Caco-2 (cell line): ENCODE measurements around the gene ZMYND8. TPM values are rescaled to one million over a fixed set of nuclear protein-coding genes. Genes with fewer than 3 reads are reported as not detected.

Experiments
- BruUV-seq: library from RNA; stranded (reverse); fragments of 400-500 nt; replicated peaks from 2 replicates; lab custom pipeline; 2021; lab: Mats Ljungman, UMichigan
- CTCF ChIA-PET: fragments of 300-600 bp; sonication (Branson Sonifier 250); formaldehyde crosslinking; loops from one replicate; lab custom pipeline; 2022; ENCODE audit warnings: antibody characterized with exemption; lab: Charles Lee
- POLR2A ChIA-PET: fragments of 300-600 bp; sonication (Branson Sonifier 250); formaldehyde crosslinking; loops from one replicate; lab custom pipeline; 2022; ENCODE audit warnings: antibody characterized with exemption; lab: Charles Lee
- DNase-seq, 2 experiments: peaks; one replicate each; pipeline versions ENCODE4 v3.0.0 to v3.0.0-alpha.2; 2020 to 2022
- H3K27me3 ChIP-seq: replicated peaks from 2 replicates; pipeline ENCODE4 v1.6.0; 2011; ENCODE audit warnings: low read length; ENCODE audit not compliant: control insufficient read depth, insufficient read depth
- H3K36me3 ChIP-seq: 2 replicates; pipeline ENCODE4 v1.5.1; 2011; ENCODE audit warnings: low read length; ENCODE audit not compliant: control insufficient read depth, insufficient read depth
- H3K4me1 ChIP-seq: fragments of 250-450 bp; sonication (Bioruptor Pico); 2 replicates; pipeline ENCODE4 v1.5.1; 2020; ENCODE audit warnings: mild to moderate bottlenecking
- H3K4me3 ChIP-seq: 2 replicates; pipeline ENCODE4 v1.5.1; 2011; ENCODE audit warnings: low read depth, mild to moderate bottlenecking, control low read depth, low read length
- H3K9me3 ChIP-seq: fragments of 250-450 bp; sonication (Bioruptor Pico); 2 replicates; pipeline ENCODE4 v1.5.1; 2020; ENCODE audit warnings: mild to moderate bottlenecking, moderate library complexity
- H3K27ac Mint-ChIP-seq: one replicate; pipeline ENCODE4 v1.8.0; 2022; ENCODE audit warnings: mixed read lengths; ENCODE audit not compliant: unreplicated experiment
- H3K27me3 Mint-ChIP-seq: one replicate; pipeline ENCODE4 v1.8.0; 2022; ENCODE audit warnings: mixed read lengths; ENCODE audit not compliant: insufficient read depth, unreplicated experiment
- H3K36me3 Mint-ChIP-seq: one replicate; pipeline ENCODE4 v1.8.0; 2022; ENCODE audit warnings: mild to moderate bottlenecking, mixed read lengths; ENCODE audit not compliant: insufficient read depth, unreplicated experiment
- H3K4me1 Mint-ChIP-seq: one replicate; pipeline ENCODE4 v1.8.0; 2022; ENCODE audit warnings: low read depth, mixed read lengths; ENCODE audit not compliant: unreplicated experiment
- H3K4me3 Mint-ChIP-seq: one replicate; pipeline ENCODE4 v1.8.0; 2022; ENCODE audit warnings: mild to moderate bottlenecking, moderate library complexity, mixed read lengths; ENCODE audit not compliant: unreplicated experiment
- H3K9me3 Mint-ChIP-seq: one replicate; pipeline ENCODE4 v1.8.0; 2022; ENCODE audit warnings: mixed read lengths; ENCODE audit not compliant: unreplicated experiment
- intact Hi-C: fragments of 100-400 bp; cut with micrococcal nuclease; formaldehyde crosslinking; loops from one replicate; pipeline ENCODE4 v1.10.0; 2022; ENCODE audit not compliant: unreplicated experiment
- total RNA-seq: library from RNA; stranded (reverse); gene quantifications from 2 replicates; pipeline ENCODE4 v1.2.3, GENCODE V29; 2022
- TF ChIP-seq, protein P1 (sequence below), 2 experiments: fragments of 200-600 bp in 1 of 2; IDR thresholded peaks; 1 replicate in 1 of 2; 2 replicates in 1 of 2; pipeline versions ENCODE4 v1.5.1 to v1.8.0; 2011 to 2022; ENCODE audit warnings: antibody characterized with exemption in 1 of 2, control low read depth in 1 of 2, inconsistent platforms in 1 of 2, low read depth in 1 of 2, low read length in 1 of 2, mild to moderate bottlenecking in 1 of 2, moderate library complexity in 1 of 2; ENCODE audit not compliant: insufficient read depth in 1 of 2, severe bottlenecking in 1 of 2, unreplicated experiment in 1 of 2

The ZMYND8 gene
- total RNA-seq, 1 experiment from 2014 or later: 194 TPM

GRCh38 chr20:47295129-47295813 lies 61.2 kb downstream of the ZMYND8 start:
- intact Hi-C loops: no loop called here
- no peaks in the 10 kb centered on the region for H3K27me3 ChIP-seq
- H3K27ac Mint-ChIP-seq: peak overlapping the region; percentile 24

GRCh38 chr20:47293631-47294030 lies 62.9 kb downstream of the ZMYND8 start:
- no TSS peak for BruUV-seq
- no peaks in the 10 kb centered on the region for H3K27me3 ChIP-seq
- Mint-ChIP-seq H3K9me3 (no peaks in the 10 kb centered on the region), H3K4me1 (peaks cover 7% of the 10 kb centered on the region), H3K36me3 (peaks cover 100% of the 10 kb centered on the region), H3K4me3 (no peak overlapping the region), H3K27me3 (no peaks in the 10 kb centered on the region), H3K27ac (no peak overlapping the region)
- H3K9me3 ChIP-seq: no peaks in the 10 kb centered on the region
- H3K36me3 ChIP-seq: peaks cover 15% of the 10 kb centered on the region
- DNase-seq: no peak
- H3K4me3 ChIP-seq: no peak overlapping the region
- ChIA-PET CTCF (interaction anchor here (0.6 kb wide), 1 partner anchor 40 kb away, joined by 3 read pairs; no protein-coding TSS in a partner anchor), POLR2A (no interaction called here)
- TF ChIP-seq, protein P1, sequence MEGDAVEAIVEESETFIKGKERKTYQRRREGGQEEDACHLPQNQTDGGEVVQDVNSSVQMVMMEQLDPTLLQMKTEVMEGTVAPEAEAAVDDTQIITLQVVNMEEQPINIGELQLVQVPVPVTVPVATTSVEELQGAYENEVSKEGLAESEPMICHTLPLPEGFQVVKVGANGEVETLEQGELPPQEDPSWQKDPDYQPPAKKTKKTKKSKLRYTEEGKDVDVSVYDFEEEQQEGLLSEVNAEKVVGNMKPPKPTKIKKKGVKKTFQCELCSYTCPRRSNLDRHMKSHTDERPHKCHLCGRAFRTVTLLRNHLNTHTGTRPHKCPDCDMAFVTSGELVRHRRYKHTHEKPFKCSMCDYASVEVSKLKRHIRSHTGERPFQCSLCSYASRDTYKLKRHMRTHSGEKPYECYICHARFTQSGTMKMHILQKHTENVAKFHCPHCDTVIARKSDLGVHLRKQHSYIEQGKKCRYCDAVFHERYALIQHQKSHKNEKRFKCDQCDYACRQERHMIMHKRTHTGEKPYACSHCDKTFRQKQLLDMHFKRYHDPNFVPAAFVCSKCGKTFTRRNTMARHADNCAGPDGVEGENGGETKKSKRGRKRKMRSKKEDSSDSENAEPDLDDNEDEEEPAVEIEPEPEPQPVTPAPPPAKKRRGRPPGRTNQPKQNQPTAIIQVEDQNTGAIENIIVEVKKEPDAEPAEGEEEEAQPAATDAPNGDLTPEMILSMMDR (IDR thresholded peaks at IDR 0.05; ENCODE audit: insufficient read depth in 1 of 2, low read depth in 1 of 2, low read length in 1 of 2, severe bottlenecking in 1 of 2, unreplicated experiment in 1 of 2): no peak
- intact Hi-C loops: no loop called here
- H3K4me1 ChIP-seq: no peaks in the 10 kb centered on the region

More at GRCh38 chr20:47295129-47295813, 61.2 kb downstream of the ZMYND8 start:
- BruUV-seq: no TSS peak
- Mint-ChIP-seq H3K4me1 (peaks cover 7% of the 10 kb centered on the region), H3K9me3 (no peaks in the 10 kb centered on the region), H3K4me3 (no peak overlapping the region), H3K36me3 (peaks cover 100% of the 10 kb centered on the region), H3K27me3 (no peaks in the 10 kb centered on the region)
- no peak overlapping the region for H3K4me3 ChIP-seq
- DNase-seq: no peak
- ChIA-PET POLR2A (interaction anchor here (0.6 kb wide), 1 partner anchor 63 kb away, joined by 11 read pairs; no protein-coding TSS in a partner anchor), CTCF (interaction anchor here (3.9 kb wide), 1 partner anchor 89 kb away, joined by 41 read pairs; no protein-coding TSS in a partner anchor)
- TF ChIP-seq, protein P1 (IDR thresholded peaks at IDR 0.05; ENCODE audit: insufficient read depth in 1 of 2, low read depth in 1 of 2, low read length in 1 of 2, severe bottlenecking in 1 of 2, unreplicated experiment in 1 of 2): no peak
- H3K36me3 ChIP-seq: peaks cover 9% of the 10 kb centered on the region
- H3K4me1 ChIP-seq: no peaks in the 10 kb centered on the region
- no peaks in the 10 kb centered on the region for H3K9me3 ChIP-seq

DNA sequence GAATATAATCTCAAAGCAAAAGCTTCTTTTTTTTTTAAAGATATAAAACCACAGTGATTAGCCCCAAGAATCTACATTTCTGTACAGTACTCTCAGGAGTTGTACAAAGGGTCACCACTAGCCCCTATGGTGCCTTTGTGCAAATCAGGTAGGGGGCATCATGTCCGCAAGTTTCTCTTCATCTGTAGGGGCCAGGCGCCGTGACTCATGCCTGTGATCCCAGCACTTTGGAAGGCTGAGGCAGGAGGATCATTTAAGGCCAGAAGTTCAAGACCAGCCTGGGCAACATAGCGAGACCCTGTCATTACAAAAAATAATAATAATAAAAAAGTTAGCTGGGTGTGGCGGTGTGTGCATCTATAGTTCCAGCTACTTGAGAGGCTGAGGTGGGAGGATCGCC lies 63.9 kb downstream of the ZMYND8 start:
- no peak overlapping the region for H3K27ac Mint-ChIP-seq
- no peak overlapping the region for H3K4me3 Mint-ChIP-seq
- POLR2A ChIA-PET: no interaction called here
- no peak overlapping the region for H3K4me3 ChIP-seq
- H3K9me3 Mint-ChIP-seq: no peaks in the 10 kb centered on the region
- H3K36me3 Mint-ChIP-seq: peaks cover 100% of the 10 kb centered on the region
- peaks cover 7% of the 10 kb centered on the region for H3K4me1 Mint-ChIP-seq
- BruUV-seq: no TSS peak
- CTCF ChIA-PET: no interaction called here
- TF ChIP-seq, protein P1 (IDR thresholded peaks at IDR 0.05; ENCODE audit: insufficient read depth in 1 of 2, low read depth in 1 of 2, low read length in 1 of 2, severe bottlenecking in 1 of 2, unreplicated experiment in 1 of 2): no peak
- H3K4me1 ChIP-seq: no peaks in the 10 kb centered on the region
- H3K9me3 ChIP-seq: no peaks in the 10 kb centered on the region
- peaks cover 12% of the 10 kb centered on the region for H3K36me3 ChIP-seq
- intact Hi-C loops: no loop called here
- H3K27me3 ChIP-seq: no peaks in the 10 kb centered on the region
- DNase-seq: no peak
- no peaks in the 10 kb centered on the region for H3K27me3 Mint-ChIP-seq
